GM21360 (cell line): ENCODE data around the gene LIN37.

ENCODE experiments used
- ATAC-seq: cut with Tn5 transposase; IDR thresholded peaks from one replicate; pipeline ENCODE4 v1.9.1; 2021; ENCODE audit warnings: mild to moderate bottlenecking, moderate library complexity; ENCODE audit not compliant: unreplicated experiment

LIN37 gene

DNA sequence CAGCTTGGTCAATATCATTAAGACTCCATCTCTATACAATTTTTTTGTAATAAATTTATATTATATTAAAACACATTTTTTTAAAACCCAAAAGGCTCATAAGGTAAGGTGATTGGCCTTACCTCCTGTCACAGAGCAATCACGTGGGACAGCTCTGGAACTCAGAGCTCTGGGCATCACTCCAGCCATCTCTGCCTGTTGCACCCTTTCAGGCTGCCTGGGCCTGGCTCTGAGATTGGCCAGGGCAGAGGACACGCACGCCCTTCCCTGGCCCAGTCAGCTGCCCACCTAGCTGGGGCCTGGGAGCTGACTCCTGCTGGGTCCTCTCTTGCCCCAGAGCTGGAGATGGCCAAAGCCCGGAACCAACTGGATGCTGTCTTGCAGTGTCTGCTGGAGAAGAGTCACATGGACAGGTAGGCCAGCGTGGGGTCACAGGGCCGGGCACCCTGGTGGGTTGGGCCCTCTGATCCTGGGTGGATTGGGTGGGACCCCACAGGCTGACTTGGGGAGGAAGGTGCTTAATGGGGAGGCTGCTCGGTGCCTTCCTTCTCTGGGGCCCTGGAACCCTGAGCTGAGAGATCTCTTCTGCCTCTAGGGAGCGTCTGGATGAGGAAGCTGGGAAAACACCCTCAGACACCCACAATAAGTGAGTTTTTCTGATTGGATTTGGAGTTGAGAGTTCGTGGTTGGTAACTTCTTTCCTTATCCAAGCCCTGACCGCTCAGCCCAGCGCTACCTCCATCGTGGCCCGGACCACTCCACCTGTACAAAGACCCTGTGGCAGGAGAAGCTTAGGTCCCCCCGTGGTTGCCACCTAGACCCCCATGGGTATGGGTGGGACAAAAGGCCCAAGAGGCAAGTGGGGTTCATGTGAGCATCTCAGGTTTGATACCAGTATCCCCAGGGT lies 3.7 kb downstream of the LIN37 start:
- ATAC-seq: no peak

DNA sequence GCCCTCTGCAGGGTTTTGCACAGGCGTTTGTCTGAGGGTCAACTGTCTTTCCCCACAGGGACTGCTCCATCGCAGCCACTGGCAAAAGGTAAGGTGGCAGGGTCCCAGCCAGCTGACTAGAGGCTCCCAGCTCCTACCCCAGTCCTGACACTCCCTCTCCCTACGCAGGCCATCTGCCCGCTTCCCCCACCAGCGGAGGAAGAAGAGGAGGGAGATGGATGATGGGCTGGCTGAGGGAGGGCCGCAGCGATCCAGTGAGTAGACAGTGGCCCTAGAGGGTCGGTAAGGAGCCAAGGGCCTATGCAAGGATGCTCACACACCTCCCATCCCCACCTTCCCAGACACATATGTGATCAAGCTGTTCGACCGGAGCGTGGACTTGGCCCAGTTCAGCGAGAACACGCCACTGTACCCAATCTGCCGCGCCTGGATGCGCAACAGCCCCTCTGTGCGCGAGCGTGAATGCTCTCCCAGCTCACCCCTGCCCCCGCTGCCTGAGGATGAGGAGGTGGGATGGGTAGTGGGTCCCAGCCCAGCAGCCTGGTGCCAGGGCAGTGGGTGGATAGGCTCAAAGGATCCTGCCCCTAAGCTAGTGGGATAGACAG lies 4.5 kb downstream of the LIN37 start:
- ATAC-seq: no peak

DNA sequence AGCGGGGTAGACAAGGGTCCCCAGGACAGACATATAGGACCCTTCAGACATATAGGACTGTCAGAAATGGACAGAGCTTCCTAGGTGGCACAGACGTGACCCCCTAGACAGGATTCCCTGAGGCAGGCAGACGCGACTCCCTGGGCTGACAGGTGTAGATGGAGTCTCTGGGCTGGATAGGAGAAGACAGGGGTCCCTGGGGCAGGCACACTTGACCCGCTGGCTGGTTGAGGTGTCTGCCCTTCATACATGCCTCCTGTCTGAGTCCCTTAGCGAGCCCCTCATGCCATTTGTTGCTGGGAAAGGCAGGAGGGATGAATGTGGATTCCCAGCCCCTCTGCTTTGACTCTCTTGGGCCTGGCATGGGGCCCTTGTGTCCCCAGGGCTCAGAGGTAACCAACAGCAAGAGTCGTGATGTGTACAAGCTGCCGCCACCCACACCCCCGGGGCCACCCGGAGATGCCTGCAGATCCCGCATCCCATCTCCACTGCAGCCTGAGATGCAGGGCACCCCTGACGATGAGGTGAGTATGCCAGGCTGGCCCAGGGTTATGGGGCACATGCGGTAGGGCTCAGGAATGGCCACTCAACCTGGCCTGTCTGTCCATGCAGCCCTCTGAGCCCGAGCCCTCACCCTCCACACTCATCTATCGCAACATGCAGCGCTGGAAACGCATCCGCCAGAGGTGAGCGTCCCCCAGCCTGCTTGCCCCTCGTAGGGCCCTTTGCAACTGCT lies 5.4 kb downstream of the LIN37 start:
- ATAC-seq: no peak

DNA sequence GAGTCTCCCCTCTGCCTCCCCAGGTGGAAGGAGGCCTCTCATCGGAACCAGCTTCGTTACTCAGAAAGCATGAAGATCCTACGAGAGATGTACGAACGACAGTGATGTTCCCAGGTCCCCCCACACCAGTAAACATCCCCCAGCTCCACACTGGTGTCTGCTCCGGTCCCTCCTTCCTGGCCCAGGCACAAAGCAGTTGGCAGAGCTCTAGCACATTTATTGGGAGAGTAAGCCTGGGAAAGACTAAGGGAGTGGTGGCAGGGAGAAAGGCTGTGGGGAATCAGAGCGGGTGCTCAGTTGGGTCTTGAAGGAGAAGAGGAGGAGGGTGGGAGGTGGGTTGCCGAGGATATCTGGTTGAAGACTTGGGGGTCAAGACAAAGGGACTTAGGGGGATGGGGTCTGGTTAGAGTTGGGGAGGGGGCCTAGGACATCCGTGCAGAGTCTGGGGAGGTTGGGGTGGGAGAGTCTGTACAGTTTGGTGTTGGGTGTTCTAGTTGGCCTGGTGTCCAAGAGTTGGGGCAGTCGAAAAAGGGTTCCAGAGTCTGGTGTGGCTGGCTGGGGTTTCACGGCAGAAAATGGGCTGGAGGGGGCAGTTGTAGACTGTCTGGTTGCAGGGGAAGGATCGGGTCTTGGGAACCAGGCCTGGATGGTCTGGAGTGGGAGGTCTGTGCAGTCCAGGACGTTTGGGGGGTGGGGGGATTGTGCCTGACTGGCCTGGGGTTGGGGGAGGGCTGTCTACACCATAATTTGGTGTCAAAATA lies 6.2 kb downstream of the LIN37 start:
- no peak for ATAC-seq

DNA sequence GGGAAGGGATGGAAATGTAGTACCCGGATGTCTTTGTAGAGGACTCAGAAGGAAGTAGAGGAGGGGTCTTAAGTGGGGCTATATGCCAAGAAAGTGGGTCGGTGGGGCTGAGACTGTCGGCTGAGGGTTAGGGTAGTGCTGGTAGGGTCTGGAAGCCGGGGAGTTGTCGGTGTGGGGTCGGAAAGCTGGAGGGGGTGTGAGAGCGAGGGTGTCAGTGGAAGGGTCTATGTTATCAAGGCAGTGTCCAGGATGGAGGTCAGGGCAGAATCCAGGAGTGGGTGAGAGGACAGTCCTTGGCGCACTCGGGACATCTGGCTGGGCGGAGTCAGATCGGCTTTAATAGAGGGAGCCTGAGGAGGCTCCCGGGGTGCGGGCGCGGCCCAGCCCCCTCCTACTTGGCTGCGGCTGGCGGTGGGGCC lies 6.8 kb downstream of the LIN37 start:
- ATAC-seq: no peak

DNA sequence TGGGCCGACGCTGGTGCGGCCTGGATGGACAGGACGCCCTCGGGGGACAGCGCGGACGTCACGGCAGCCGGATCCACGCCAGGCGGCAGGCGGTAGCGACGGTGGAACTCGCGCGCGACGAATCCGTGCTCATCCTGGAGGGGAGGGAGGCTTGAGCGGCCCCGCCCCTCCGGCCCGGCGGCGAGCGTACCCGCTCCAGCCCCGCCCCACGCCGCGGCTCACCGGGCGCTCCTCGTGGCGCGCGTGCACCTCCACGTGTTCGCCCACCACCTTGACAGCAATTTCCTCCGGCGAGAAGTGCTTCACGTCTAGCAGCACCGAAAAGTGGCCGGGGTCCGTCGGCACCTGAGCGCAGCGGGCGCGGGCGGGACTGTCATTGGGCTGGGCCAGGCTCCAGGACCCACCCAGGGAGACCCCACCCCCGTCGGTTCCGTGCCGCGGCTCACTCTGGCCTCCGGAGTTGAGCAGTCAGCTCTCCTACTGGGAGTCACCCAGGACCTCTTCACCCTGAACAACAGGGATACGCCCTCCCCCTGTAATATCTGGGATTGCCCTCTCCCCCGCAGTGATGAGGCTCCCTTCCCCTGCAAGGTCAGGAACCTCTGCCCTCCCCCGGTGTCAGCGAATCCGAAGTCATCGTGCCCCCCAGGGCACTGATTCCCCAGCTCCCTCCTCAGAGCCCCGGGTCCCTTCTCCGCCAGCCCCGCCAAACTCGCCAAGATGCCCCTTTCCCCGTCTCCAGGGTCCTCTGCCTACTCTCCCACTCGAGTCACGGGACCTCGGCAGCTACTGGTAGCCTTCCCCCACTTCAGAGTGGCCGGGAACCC lies 7.4 kb downstream of the LIN37 start:
- ATAC-seq: no peak

DNA sequence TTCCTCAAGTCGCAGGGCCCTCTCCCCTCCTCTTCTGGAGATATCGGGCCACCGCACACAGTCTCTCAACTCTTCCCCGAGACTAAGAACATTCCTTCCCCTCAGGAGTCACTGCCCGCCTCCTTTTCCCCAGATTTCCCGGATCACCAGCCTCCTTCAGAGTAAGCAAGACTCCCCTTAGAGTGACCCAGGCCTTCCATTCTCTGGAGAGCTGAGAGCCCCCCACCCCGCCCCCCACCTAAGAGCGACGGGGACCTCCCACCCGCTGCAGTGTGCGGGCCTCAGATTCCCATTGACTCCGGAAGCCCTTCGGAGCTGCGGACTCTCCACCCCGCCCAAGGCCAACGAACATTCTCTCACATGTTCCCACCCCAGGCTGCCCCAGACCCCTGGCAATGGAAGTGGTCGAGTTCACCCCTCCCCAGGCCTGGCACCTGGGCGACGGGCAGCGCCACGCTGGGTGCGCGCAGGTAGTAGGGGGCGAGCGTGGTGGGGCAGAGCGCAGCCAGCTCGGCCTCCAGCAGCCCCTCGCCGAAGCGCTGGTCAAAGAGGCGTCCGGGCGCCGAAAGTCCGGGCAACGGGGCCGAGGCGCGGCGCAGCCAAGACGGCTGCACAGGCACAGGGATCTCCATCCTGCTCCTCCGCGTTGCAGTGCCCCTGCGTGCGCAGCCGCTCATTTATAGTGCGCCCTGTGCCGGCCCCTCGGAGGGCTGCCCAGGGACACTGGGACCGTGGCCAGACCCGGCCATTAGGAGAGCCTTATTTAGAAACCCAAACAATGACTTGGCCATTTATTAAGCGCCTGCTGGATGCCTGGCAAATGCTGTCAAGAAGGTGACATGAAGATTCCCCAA lies 8.2 kb downstream of the LIN37 start, which contains the start of gene HSPB6:
TSS of gene HSPB6 (minus strand) at position 653 of the 854 bp plus-strand sequence. CDS start at position 632, 21 bp downstream.
- no peak for ATAC-seq

DNA sequence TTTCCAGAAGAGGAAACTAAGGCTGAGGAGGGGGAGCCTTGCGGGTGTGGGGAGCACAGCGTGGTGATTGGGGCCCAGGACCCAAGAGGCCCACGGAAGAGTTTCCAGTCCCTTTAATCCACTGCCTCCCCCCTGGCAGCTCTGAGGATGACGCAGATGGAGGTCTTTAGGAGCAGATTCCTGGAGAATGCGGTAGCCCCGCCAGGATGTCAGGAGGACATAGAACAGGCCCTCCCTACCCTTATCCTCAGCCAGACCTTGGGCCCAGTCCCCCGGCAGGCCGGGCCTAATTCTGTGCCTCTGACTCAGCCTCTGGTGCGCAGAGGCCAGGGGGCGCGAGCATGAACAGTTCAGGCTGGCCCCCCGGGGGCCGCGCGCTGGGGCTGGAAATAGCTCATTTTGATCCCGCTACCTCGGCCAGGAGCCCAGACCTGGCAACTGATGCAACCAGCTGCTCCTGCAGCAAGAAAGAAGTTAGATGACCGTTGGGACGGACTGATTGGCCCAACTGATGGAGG lies 8.9 kb downstream of the LIN37 start:
- no peak for ATAC-seq

DNA sequence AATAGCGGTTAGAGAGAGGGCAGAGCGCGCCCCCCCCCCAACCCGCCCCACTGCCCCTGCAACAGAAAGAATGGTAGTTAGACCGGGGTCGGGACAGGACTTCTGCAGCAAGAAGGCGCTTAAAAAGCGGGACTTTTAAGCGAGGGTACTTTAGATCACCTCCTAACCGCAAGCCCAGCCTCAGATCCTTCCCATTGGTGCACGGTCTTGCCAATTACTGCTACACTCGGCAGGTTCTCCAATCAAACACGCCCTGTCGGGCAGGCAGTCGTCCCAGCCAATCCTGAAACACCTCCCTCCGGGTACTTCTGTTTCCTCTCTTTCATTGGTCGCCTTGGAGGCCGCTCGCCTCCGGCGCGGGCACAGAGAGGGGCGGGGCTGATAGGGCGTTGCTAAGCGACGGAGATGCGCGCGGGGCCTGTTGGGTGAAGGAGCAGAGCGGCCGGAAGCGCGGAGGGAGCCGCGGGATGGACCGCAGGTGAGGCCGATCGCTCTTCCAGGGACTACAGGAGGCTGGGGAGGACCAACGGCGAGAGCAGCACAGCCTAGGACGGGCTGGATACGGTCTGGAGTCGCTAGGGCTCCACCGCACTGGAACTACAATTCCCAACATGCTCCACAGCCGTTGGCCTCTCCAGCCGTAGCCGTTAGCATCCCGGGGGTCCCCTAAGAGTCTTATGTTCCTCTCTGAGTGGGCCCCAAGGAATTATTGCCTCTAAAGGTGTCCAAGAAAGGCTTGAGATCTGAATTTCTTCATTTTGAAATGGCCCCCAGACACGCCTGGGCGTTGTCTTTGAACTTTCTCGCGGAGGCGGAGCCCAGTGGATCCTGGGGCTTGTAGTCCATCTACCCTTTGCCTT lies 9.6 kb downstream of the LIN37 start, which contains the start of gene PROSER3:
TSS of gene PROSER3 (plus strand) at position 428 of the 860 bp plus-strand sequence. CDS start at position 468, 40 bp downstream.
- peak; percentile 86 for ATAC-seq

DNA sequence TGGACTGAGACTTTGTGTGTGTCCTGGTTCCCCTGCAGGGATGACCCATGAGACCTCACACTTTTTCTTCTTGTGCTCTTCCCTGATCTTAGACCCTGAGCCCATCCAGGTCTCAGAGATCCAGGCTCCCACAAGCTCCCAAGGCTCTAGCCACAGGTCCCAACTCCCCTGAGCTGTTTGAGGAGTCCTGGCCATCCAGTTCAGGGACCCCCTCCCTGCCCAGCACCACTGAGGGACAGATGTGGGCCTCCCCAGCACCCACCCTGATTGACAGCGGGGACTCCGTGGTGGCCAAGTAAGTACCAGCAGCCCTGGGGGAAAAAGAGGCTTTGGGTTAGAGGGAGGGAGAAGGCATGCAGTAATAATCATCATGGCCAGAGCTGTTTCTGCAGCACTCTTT lies 11.3 kb downstream of the LIN37 start:
- ATAC-seq: no peak

DNA sequence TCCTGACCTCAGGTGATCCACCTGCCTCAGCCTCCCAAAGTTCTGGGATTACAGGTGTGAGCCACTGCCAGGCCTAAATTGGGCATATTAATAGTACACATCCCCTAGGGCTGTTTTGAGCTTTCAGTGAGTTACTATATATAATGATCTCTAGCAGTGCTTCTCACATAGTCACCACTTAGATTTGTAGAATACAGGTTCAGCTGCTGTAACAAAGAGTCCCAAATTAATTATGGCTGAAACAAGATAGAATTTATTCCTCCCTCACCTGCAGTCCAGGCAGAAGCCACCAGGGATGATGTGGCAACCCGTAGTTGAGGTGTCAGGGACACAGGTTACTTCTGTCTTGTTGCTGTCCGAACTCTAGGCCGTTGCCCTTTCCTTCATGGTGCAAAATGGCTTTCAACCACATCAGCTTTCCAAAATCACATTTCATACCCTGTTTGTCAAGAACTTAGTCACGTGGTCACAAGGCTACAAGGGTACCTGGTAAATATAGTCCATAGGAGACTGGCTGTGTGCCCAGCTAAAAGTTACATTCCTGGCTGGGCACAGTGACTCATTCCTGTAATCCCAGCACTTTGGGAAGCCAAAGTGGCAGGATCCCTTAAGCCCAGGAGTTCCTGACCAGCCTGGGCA lies 12.5 kb downstream of the LIN37 start:
- ATAC-seq: no peak

DNA sequence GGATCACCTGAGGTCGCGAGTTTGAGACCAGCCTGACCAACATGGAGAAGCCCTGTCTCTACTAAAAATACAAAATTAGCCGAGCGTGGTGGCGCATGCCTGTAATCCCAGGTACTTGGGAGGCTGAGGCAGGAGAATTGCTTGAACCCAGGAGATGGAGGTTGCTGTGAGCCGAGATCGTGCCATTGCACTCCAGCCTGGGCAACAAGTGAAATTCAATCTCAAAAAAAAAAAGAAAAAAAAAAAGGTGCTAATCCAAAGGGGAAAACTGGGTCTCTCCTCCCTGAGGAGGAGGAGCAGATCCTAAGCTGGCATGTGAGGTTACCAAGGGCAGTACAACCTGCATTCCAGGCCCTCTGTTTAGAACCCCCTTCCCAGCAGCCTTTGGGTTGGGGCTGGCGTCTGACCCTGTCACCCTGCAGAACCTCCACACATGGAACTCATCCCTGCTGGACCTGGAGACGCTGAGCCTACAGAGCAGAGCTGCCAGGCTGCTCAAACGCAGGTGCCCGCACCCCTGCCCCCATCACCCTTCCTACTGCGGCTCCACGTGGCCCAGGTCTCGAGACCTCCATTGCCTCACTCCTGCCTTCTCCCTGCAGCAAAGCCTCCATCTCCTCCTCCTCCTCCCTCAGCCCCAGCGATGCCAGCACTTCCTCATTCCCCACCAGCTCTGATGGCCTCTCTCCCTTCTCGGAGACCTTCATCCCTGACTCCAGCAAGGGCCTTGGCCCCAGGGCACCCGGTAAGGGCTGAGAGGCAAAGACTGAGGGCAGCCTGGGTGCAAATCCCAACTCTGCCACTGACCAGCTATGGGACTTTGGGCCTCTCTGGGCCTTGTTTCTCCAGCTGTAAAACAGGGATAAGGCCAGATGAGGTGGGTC lies 16.3 kb downstream of the LIN37 start:
- ATAC-seq: no peak

DNA sequence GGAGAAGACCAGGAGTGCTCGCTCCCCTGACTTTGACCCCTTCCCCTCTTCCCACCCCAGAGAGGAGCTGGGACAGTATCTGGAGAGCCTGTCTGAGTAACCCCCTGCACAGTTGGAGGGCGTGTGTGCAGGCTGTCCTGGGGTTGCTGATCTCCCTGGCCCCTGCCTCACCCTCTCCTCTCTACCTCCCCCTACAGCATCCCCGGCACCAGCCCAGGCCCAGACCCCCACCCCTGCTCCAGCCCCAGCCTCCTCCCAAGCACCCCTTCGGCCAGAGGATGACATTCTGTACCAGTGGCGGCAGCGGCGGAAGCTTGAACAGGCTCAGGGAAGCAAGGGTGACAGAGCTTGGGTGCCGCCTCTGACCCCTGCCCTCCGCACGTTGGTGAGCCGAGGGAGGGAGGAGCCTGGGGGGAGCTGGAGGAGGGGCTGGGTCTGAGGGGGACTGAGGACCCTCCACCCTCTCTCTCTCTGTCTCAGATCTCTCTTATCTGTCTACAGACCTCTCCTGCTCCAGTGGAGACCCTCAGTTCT lies 18.3 kb downstream of the LIN37 start:
- no peak for ATAC-seq

DNA sequence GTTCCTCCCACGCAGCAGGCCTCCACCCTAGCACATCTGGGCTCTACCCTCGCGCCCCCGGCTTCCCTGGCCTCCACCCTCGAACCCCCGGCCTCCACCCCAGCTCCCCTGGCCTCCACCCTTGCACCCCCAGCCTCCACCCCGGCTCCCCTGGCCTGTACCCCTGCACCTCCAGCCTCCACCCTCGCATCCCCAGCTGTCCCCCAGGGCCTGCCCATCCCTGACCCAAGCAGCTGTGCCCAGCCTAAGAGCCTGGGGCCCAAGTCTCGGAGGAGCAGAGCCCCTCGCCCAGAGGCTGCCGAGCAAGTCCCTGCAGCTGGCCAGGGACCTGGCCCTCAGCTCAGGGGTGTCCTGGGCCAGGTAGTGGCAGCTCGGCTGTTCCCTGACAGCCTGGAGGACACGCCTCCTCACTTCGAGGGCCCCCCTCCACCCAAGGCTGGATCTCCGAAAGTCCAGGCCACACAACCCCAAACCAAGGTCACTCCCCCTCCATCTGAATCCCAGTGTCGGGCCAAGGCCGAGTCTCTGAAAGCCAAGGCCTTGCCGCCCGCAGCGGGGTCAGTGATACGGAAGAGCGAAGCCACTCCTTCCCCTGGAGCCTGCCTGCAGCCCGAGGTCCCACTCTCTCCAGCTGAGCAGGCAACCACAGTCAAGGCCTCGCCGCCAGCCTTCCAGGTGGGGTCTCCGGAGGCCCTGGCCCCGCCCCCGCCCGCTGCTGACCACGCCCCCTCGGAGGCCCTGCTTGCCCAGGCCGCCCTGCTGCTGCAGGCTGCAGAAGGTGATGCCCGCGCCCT lies 19.1 kb downstream of the LIN37 start:
- ATAC-seq: no peak

DNA sequence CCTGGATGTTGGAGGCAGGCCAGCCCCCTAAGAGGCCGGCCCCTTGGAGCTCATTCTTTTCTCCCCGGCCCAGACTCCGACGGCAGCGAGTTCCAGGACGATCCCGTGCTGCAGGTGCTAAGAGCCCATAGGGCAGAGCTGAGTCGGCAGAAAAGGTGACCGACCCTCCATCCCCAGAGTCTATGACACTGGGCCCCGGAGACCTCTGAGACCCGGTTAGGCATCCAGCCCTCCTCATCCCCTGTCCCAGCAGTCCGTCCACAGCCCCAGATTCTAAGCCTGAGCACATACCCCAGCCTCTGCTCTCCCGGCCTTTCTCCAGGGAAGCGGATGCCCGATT lies 19.7 kb downstream of the LIN37 start:
- ATAC-seq: no peak
